GM19025 (cell line): ENCODE measurements around the gene HDHD3.

Experiments
- ATAC-seq: cut with Tn5 transposase; IDR thresholded peaks from one replicate; pipeline ENCODE4 v1.9.1; 2021; ENCODE audit warnings: mild to moderate bottlenecking, low read depth, moderate library complexity; ENCODE audit not compliant: unreplicated experiment

HDHD3 gene

DNA sequence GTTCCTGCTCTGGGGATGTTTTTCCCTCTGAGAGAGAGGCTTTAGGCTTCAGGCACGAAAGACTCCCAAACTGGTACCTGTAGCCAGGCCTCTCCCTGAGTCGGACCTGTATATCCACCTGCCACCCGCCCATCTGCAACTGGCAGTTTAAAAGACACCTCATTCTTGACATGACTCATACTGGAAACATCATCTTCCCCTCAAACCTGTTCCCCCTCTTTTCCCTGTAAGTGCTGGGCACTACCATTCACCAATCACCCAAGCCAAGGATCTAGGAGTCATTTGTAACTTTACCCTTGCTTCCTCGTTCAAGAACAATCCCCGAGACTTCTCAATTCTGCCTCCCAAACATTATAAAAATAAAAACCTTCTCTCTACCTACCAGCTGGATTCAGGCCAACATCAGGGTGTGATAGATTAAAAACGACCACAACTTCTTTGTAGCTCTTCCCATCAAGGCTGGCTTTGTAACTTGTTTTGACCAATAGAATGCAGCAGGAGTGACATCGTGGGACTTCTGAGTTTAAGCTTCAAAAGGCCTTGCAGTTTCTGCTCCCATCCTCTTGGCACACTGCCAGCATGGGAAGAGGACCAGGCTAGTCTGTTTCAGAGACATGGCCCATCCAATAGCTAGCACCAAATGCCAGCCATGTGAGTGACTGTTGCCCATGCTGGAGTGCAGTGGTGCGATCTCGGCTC, 34.9 kb downstream of the HDHD3 start:
- ATAC-seq, result no peak

- peak; percentile 97 for ATAC-seq
Observed at GRCh38 chr9:113340011-113340699, 36.6 kb downstream of the HDHD3 start, which contains the start of gene WDR31. Gene WDR31, minus strand, starts transcription at chr9:113340275. Its CDS starts 8,253 bp downstream, at chr9:113332022.

DNA sequence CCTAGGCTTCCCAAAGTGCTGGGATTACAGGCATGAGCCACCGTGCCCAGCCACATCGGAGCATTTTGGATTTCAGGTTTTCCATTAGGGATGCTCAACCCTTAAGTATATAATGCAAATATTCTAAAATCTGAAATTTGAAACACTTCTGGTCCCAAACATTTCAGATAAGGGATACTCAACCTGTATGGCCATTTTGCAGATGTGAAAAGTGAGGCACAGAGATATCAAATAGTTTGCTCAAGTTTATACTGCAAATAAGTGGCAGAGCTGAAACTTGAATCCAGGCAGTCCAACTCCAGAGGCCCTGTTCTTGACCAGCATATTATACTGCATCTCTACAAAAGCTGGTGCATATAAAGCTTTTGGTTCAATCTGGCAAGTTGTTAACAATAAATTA, 39.1 kb downstream of the HDHD3 start:
- ATAC-seq, result no peak

DNA sequence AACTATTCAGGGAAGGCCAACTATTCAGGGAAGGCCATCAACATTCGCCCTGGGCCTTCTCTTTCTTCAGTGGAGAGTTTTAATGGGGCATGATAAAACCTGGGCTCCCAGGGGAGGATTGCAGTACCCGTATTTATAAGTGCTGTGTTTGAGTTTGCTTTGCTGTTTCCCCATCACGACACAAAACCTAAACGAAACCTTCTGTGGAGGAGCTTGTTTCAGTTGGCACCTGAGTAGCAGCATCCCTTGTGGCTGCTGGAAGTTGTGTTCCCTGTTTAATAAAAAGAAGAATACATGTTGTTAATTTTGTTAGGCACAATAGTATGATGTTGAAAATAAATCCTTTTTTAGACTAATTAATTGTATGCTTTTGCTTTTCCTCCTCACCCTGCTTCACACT, 45.0 kb downstream of the HDHD3 start:
- no peak for ATAC-seq

GRCh38 chr9:113328045-113328782, 48.6 kb downstream of the HDHD3 start:
- no peak for ATAC-seq

GRCh38 chr9:113326230-113326629, 50.6 kb downstream of the HDHD3 start:
- ATAC-seq, result no peak
